Heart right ventricle (tissue), 16 donors: Measurements from ENCODE around the gene ROR2. TPM values are rescaled to one million over a fixed set of nuclear protein-coding genes. Genes with fewer than 3 reads are reported as not detected.

Source experiments
- ATAC-seq, 8 donors: fragments of 200-7000 bp; cut with Tn5 transposase; one replicate each; pipeline ENCODE4 v1.9.1; 2020; ENCODE audit warnings: mild to moderate bottlenecking in 8 of 8, moderate library complexity in 8 of 8, moderate number of reproducible peaks in 1 of 8
- DNase-seq, 2 donors: peaks; one replicate each; pipeline ENCODE4 v3.0.0-alpha.2; 2020
- H3K27ac ChIP-seq, 10 donors: fragments of 200-600 bp; sonication (generic) in 2 of 10; one replicate each; pipeline versions ENCODE4 v1.5.0 to v1.8.0; 2020 to 2022; ENCODE audit warnings: mild to moderate bottlenecking in 3 of 10
- H3K27me3 ChIP-seq, 7 donors: fragments of 200-600 bp; one replicate each; pipeline ENCODE4 v1.8.0; 2021 to 2022; ENCODE audit warnings: mild to moderate bottlenecking in 2 of 7
- H3K36me3 ChIP-seq, 9 donors: fragments of 200-600 bp; sonication (generic) in 1 of 9; one replicate each; pipeline versions ENCODE4 v1.5.0 to v1.8.0; 2020 to 2022; ENCODE audit warnings: mild to moderate bottlenecking in 2 of 9
- H3K4me1 ChIP-seq, 9 donors: fragments of 200-600 bp; sonication (generic) in 1 of 9; one replicate each; pipeline versions ENCODE4 v1.5.0 to v1.8.0; 2020 to 2022; ENCODE audit warnings: mild to moderate bottlenecking in 4 of 9
- H3K4me3 ChIP-seq, 10 donors: fragments of 200-600 bp; sonication (generic) in 2 of 10; one replicate each; pipeline versions ENCODE4 v1.5.0 to v1.8.0; 2020 to 2022; ENCODE audit warnings: mild to moderate bottlenecking in 7 of 10, moderate library complexity in 2 of 10
- H3K9me3 ChIP-seq, 11 donors: fragments of 200-600 bp in 10 of 11; sonication (generic) in 2 of 11; one replicate each; pipeline versions ENCODE4 v1.5.0 to v1.8.0; 2013 to 2022; ENCODE audit warnings: mild to moderate bottlenecking in 2 of 11, control low read depth in 1 of 11, moderate library complexity in 1 of 11
- CTCF ChIP-seq, 9 donors: fragments of 200-600 bp; sonication (generic) in 2 of 9; IDR thresholded peaks; one replicate each; pipeline versions ENCODE4 v1.5.0 to v1.8.0; 2021 to 2022; ENCODE audit warnings: antibody characterized with exemption in 9 of 9, mild to moderate bottlenecking in 5 of 9, moderate library complexity in 1 of 9
- WGBS, 2 donors: extraction: QIAGEN DNeasy Blood & Tissue Kit; methylation state at CpG; one replicate each; pipeline ENCODE4 v1.1.7; 2013; ENCODE audit warnings: inconsistent platforms in 1 of 2; 5-methylcytosine and 5-hydroxymethylcytosine counted together
- intact Hi-C, 10 donors: fragments of 100-400 bp; cut with DNase I; formaldehyde crosslinking; loops; one replicate each; pipeline versions ENCODE4 v1.11.1 to v1.14.2; 2022
- polyA plus RNA-seq, 2 donors: library from polyadenylated mRNA; stranded (reverse); fragments of 200-250 nt; gene quantifications; one replicate each; pipeline ENCODE4 v1.2.3, GENCODE V29; 2013
- total RNA-seq, 10 donors: library from RNA; stranded (reverse); fragmentation: NEBNext Ultra II Directional in 3 of 10; extraction: Animal tissue kit (Norgen Biotek cat#: 25700) in 3 of 10; gene quantifications; one replicate each; pipeline versions ENCODE4 v1.2.1 to v1.2.4, GENCODE V29; 2021 to 2023
- donor health status: Arrhythmogenic right ventricular cardiomyopathy.
- donor health status: ischemic (EF 13 %, LVEDD 7.1; RV severe dilation, severe dysfunction).
- donor health status: healthy with polysubstance abuse.
- donor health status: DM: no; HTN: yes; CAD: no.
- donor health status: DM: no; HTN: no; CAD: no.
- donor health status: ischemic (EF 25% LVEDD 6.9; RV normal size, moderate dysfunction).
- donor health status: ischemic (EF 25% LVEDD 5.7; RV mildly dilated, moderate dysfunction).
- donor health status: healthy.
- donor health status: DM: yes; HTN: yes; CAD: no.
- donor health status: Ischemic cardiomyopathy.
- donor health status: ischemic (EF 35%, LVEDD 5.7; RV mildly dilated, moderate dysfunction).
- donor health status: nonischemic (EF 11% LVEDD 7.7; RV severe dilation, severe dysfunction).
- donor health status: DM: yes; HTN: yes; CAD: no.
- donor health status: PGD.
- donor health status: ischemic (EF 29% LVEDD 5.4; RV normal size, mild dysfunction).
- donor health status: nonischemic (EF 23%, LVEDD 6.1; RV moderate dilation, normal function).

The ROR2 gene
- total and polyA plus RNA-seq, 12 donors = 0.11 to 1.4 (median 0.47) TPM

- no peak for TF ChIP-seq CTCF (IDR thresholded peaks at IDR 0.05)
- no peaks in the 10 kb centered on the region for H3K9me3 ChIP-seq
- H3K4me3 ChIP-seq = no peak overlapping the region
- intact Hi-C loops = no loop called here
- ATAC-seq (no peak), DNase-seq (no peak)
- no peaks in the 10 kb centered on the region for H3K36me3 ChIP-seq
- 84 to 87% methylated on average over 16 of the region's 16 CpGs for whole genome bisulfite sequencing, 2 donors
- H3K27me3 ChIP-seq = no peaks in the 10 kb centered on the region
- H3K27ac ChIP-seq = no peak overlapping the region
- H3K4me1 ChIP-seq = no peaks in the 10 kb centered on the region
Measured at GRCh38 chr9:91755761-91756509, 194.1 kb downstream of the ROR2 start.

GRCh38 chr9:91753711-91754110 lies 196.3 kb downstream of the ROR2 start:
- Histone ChIP-seq H3K4me1 (no peaks in the 10 kb centered on the region), H3K27me3 (peaks cover 0 to 4% (median 0%) of the 10 kb centered on the region in 7 donors), H3K4me3 (no peak overlapping the region), H3K9me3 (no peaks in the 10 kb centered on the region), H3K27ac (no peak overlapping the region), H3K36me3 (no peaks in the 10 kb centered on the region)
- intact Hi-C loops = no loop called here
- WGBS, 2 donors = 48 to 72% methylated on average over 2 of the region's 2 CpGs
- no peak for ATAC-seq
- no peak for DNase-seq
- TF ChIP-seq CTCF (IDR thresholded peaks at IDR 0.05) = no peak

GRCh38 chr9:91751922-91752321 lies 198.1 kb downstream of the ROR2 start:
- Histone ChIP-seq H3K27ac (no peak overlapping the region), H3K4me1 (no peaks in the 10 kb centered on the region), H3K4me3 (no peak overlapping the region), H3K9me3 (no peaks in the 10 kb centered on the region), H3K36me3 (no peaks in the 10 kb centered on the region), H3K27me3 (peaks cover 0 to 4% (median 0%) of the 10 kb centered on the region in 7 donors)
- DNase-seq = no peak
- ATAC-seq = no peak
- 89 to 91% methylated on average over 2 of the region's 2 CpGs for WGBS, 2 donors
- intact Hi-C loops = no loop called here
- no peak for TF ChIP-seq CTCF (IDR thresholded peaks at IDR 0.05)

GRCh38 chr9:91750343-91750742 lies 199.7 kb downstream of the ROR2 start:
- ATAC-seq (no peak), DNase-seq (no peak)
- H3K4me3 ChIP-seq = no peak overlapping the region
- no peak overlapping the region for H3K27ac ChIP-seq
- H3K9me3 ChIP-seq = no peaks in the 10 kb centered on the region
- no peaks in the 10 kb centered on the region for H3K36me3 ChIP-seq
- no peaks in the 10 kb centered on the region for H3K4me1 ChIP-seq
- WGBS, 2 donors = 80 to 87% methylated on average over 6 of the region's 6 CpGs
- TF ChIP-seq CTCF (IDR thresholded peaks at IDR 0.05) = no peak
- intact Hi-C loops = no loop called here
- peaks cover 0 to 4% (median 0%) of the 10 kb centered on the region in 7 donors for H3K27me3 ChIP-seq
